Lung (tissue), 12 donors: Measurements from ENCODE around the gene PLXND1. TPM values are rescaled to one million over a fixed set of nuclear protein-coding genes. Genes with fewer than 3 reads are reported as not detected.

Source experiments
- ATAC-seq: fragments of 200-7000 bp; cut with Tn5 transposase; one replicate; pipeline ENCODE4 v1.9.1; 2020; ENCODE audit warnings: moderate number of reproducible peaks; ENCODE audit not compliant: insufficient read depth, low FRiP score
- DNase-seq, 3 donors: peaks; one replicate each; pipeline ENCODE4 v3.0.0-alpha.2; 2013 to 2017
- H3K27ac ChIP-seq, 2 donors: one replicate each; pipeline ENCODE4 v1.5.1; 2013; ENCODE audit warnings: mild to moderate bottlenecking in 2 of 2, moderate library complexity in 2 of 2, control low read depth in 1 of 2, inconsistent platforms in 1 of 2, low read depth in 1 of 2, low read length in 1 of 2
- H3K27me3 ChIP-seq, 3 donors: one replicate each; pipeline ENCODE4 v1.5.1; 2013; ENCODE audit warnings: low read length in 2 of 3; ENCODE audit not compliant: control insufficient read depth in 3 of 3, insufficient read depth in 3 of 3
- H3K36me3 ChIP-seq, 4 donors: one replicate each; pipeline ENCODE4 v1.5.1; 2013; ENCODE audit warnings: low read length in 4 of 4, mild to moderate bottlenecking in 1 of 4, moderate library complexity in 1 of 4; ENCODE audit not compliant: control insufficient read depth in 4 of 4, insufficient read depth in 4 of 4
- H3K4me1 ChIP-seq, 5 donors: one replicate each; pipeline ENCODE4 v1.5.1; 2013; ENCODE audit warnings: low read length in 5 of 5, mild to moderate bottlenecking in 2 of 5, moderate library complexity in 1 of 5; ENCODE audit not compliant: control insufficient read depth in 5 of 5, insufficient read depth in 5 of 5
- H3K4me3 ChIP-seq: one replicate; pipeline ENCODE4 v1.5.1; 2013; ENCODE audit warnings: mild to moderate bottlenecking, control low read depth, moderate library complexity
- H3K9ac ChIP-seq, 2 donors: one replicate each; pipeline ENCODE4 v1.5.1; 2013; ENCODE audit warnings: low read length in 2 of 2, control low read depth in 1 of 2; ENCODE audit not compliant: insufficient read depth in 1 of 2
- H3K9me3 ChIP-seq, 4 donors: one replicate each; pipeline ENCODE4 v1.5.1; 2013; ENCODE audit warnings: low read length in 3 of 4, mild to moderate bottlenecking in 1 of 4, moderate library complexity in 1 of 4; ENCODE audit not compliant: control insufficient read depth in 4 of 4, insufficient read depth in 3 of 4
- WGBS, 2 donors: extraction: QIAGEN DNeasy Blood & Tissue Kit; methylation state at CpG; one replicate each; pipeline ENCODE4 v1.1.7; 2013; 5-methylcytosine and 5-hydroxymethylcytosine counted together
- polyA plus RNA-seq, 2 donors: library from polyadenylated mRNA; stranded (reverse); fragments of 200-250 nt; gene quantifications; one replicate each; pipeline ENCODE4 v1.2.1, GENCODE V29; 2013
- total RNA-seq, 2 donors: library from RNA; depleted of rRNA in 1 of 2; stranded (reverse); fragments of >200 nt in 1 of 2; gene quantifications; one replicate each; pipeline ENCODE4 v1.2.1, GENCODE V29; 2014 to 2021
- TF ChIP-seq, protein P1 (sequence below): IDR thresholded peaks from 2 replicates; pipeline ENCODE4 v1.5.1; 2012; ENCODE audit warnings: mild to moderate bottlenecking; ENCODE audit errors: control extremely low read depth, extremely low read depth
- donor health status: control.
- donor health status: control.
- donor health status: Bipolar disorder and iron deficiency.
- donor health status: healthy.
- donor health status: DM: yes; HTN: yes; CAD: no.

The PLXND1 gene
- total and polyA plus RNA-seq, 4 donors = 128 to 233 (median 180) TPM

DNA sequence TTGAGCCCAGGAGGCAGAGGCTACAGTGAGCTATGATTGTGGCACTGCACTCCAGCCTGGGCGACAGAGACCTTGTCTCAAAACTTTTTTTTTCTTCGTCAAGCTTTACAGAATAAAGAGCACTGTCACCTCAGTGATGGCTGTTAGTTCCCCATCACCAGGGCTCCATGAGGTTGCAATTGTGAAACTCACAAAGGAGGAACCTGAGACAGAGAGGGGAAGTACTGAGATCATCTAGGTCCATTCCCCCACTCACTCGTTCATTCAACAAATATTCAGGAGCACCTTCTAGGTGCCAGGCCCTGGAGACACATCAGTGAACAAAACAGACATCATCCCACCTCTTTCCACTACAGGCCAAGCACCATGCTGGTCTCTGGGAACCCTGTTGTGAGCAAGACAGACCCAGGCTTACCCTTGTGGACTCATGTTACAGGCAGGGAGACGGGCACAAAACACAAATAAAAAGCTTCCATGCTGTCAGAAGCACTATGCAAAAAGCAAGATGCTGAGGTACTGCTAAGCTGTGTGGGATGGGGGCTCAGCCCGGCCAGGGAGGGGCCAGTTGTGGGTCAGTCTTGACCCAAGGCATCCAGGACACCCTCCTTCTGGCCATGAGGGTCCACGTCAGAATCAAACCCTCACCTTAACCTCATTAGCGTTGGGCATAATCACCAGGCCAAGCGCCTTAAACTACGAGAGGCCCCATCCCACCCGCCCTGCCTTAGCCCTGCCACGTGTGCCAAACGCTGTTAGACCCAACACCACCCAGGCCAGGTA is 80.2 kb downstream of the PLXND1 start:
- Histone ChIP-seq H3K27ac (no peak overlapping the region), H3K36me3 (no peaks in the 10 kb centered on the region), H3K9me3 (no peaks in the 10 kb centered on the region), H3K4me3 (no peak overlapping the region), H3K4me1 (peaks cover 0 to 17% (median 7%) of the 10 kb centered on the region in 5 donors), H3K9ac (no peak overlapping the region), H3K27me3 (no peaks in the 10 kb centered on the region)
- TF ChIP-seq, protein P1, sequence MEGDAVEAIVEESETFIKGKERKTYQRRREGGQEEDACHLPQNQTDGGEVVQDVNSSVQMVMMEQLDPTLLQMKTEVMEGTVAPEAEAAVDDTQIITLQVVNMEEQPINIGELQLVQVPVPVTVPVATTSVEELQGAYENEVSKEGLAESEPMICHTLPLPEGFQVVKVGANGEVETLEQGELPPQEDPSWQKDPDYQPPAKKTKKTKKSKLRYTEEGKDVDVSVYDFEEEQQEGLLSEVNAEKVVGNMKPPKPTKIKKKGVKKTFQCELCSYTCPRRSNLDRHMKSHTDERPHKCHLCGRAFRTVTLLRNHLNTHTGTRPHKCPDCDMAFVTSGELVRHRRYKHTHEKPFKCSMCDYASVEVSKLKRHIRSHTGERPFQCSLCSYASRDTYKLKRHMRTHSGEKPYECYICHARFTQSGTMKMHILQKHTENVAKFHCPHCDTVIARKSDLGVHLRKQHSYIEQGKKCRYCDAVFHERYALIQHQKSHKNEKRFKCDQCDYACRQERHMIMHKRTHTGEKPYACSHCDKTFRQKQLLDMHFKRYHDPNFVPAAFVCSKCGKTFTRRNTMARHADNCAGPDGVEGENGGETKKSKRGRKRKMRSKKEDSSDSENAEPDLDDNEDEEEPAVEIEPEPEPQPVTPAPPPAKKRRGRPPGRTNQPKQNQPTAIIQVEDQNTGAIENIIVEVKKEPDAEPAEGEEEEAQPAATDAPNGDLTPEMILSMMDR = no peak
- DNase-seq (no peak), ATAC-seq (peak; percentile 21)
- WGBS, 2 donors = 68 to 82% methylated on average over 12 of the region's 12 CpGs

DNA sequence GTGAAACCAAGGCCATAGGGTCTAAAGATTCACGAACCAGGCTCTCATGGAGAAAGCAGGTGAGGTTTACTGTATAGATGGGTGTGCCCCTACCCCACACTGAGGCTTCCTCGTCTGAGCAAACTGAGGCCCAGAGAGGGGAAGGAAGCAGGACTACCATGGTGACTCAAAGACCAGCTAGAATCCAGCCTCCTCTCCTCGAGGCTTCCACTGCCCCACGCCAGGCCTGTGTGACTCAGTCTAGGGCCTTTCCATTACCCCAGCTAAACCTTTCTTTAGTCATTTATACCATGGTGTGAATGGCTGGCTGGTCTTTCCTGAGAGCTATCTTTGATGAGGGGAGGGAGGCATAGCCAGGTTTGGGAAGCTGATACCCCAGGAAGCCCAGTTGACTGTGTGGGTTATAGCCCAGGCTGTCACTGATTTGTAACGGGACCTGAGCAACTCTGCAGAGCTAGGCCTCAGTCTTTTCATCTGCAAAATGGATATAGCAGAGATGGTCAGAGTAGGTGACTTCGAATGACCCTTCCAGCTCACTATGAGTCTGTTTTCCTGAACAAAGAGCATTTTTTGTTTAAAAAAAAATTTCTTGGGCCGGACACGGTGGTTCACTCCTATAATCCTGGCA is 81.0 kb downstream of the PLXND1 start:
- DNase-seq (no peak), ATAC-seq (peak; percentile 12)
- 68 to 78% methylated on average over 8 of the region's 8 CpGs for WGBS, 2 donors
- H3K9me3 ChIP-seq = no peaks in the 10 kb centered on the region
- TF ChIP-seq, protein P1 = no peak
- H3K27me3 ChIP-seq = no peaks in the 10 kb centered on the region
- H3K27ac ChIP-seq = no peak overlapping the region
- H3K9ac ChIP-seq = no peak overlapping the region
- no peak overlapping the region for H3K4me3 ChIP-seq
- H3K4me1 ChIP-seq = peaks cover 0 to 13% (median 7%) of the 10 kb centered on the region in 5 donors
- H3K36me3 ChIP-seq = no peaks in the 10 kb centered on the region

DNA sequence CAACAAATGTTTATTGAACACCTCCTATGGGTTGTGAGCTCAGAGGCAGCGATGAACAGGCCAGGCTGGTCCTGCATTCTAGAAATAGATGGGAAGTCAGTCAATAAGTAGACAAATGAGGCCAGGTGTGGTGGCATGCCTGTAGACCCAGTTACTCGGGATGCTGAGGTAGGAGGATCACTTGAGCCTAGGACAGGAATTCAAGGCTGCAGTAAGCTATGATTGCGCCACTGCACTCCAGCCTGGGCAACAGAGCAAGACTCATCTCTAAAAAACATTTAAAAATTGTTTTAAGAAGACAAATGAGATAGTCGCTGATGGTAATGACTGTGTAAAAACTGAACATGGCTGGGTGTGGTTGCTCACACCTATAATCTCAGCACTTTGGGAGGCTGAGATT is 82.4 kb downstream of the PLXND1 start:
- Histone ChIP-seq H3K27me3 (no peaks in the 10 kb centered on the region), H3K9ac (no peak overlapping the region), H3K9me3 (no peaks in the 10 kb centered on the region), H3K4me1 (no peaks in the 10 kb centered on the region), H3K36me3 (peaks cover 0 to 4% (median 1%) of the 10 kb centered on the region in 4 donors), H3K4me3 (no peak overlapping the region), H3K27ac (no peak overlapping the region)
- DNase-seq (no peak), ATAC-seq (no peak)
- 77 to 87% methylated on average over 4 of the region's 4 CpGs for WGBS, 2 donors
- TF ChIP-seq, protein P1 = no peak
